GM12878 (cell line): Measurements from ENCODE around the gene SREK1. TPM values are rescaled to one million over a fixed set of nuclear protein-coding genes. Genes with fewer than 3 reads are reported as not detected.

Experiments used
- ATAC-seq: fragments of 200-7000 bp; cut with Tn5 transposase; 3 replicates; pipeline ENCODE4 v1.9.1; 2020; ENCODE audit warnings: mild to moderate bottlenecking, moderate library complexity
- BruUV-seq: library from RNA; stranded (reverse); fragments of 400-500 nt; replicated peaks from 2 replicates; lab custom pipeline; 2021; lab: Mats Ljungman, UMichigan
- CTCF ChIA-PET: fragments of 300-600 bp; sonication (Branson Sonifier 250); formaldehyde crosslinking; extraction: SDS; loops from one replicate; lab custom pipeline; 2021; ENCODE audit warnings: inconsistent platforms; lab: Yijun Ruan, JAX
- POLR2A ChIA-PET: fragments of 350-600 bp; formaldehyde crosslinking; extraction: SDS; loops from one replicate; lab custom pipeline; 2021; ENCODE audit warnings: inconsistent platforms; lab: Charles Lee
- RAD21 ChIA-PET: fragments of 300-600 bp; sonication (Branson Sonifier 250); formaldehyde crosslinking; loops from one replicate; lab custom pipeline; 2023; ENCODE audit warnings: antibody characterized with exemption; ENCODE audit not compliant: unreplicated experiment; lab: Charles Lee
- SMC1A ChIA-PET: fragments of 300-600 bp; sonication (Branson Sonifier 250); formaldehyde crosslinking; loops from one replicate; lab custom pipeline; 2023; ENCODE audit not compliant: unreplicated experiment, uncharacterized antibody; lab: Charles Lee
- DNase-seq: peaks from one replicate; pipeline ENCODE4 v3.0.0-alpha.2; 2011; ENCODE audit warnings: low read depth, low spot score
- FAIRE-seq: peaks from 3 replicates; lab custom pipeline; 2011; peaks lifted over from hg19 to GRCh38; lab: Jason Lieb, UNC
- H2AFZ ChIP-seq: 2 replicates; pipeline ENCODE4 v1.6.0; 2011; ENCODE audit warnings: low read depth, low read length, control low read depth; ENCODE audit not compliant: control insufficient read depth
- H3K27ac ChIP-seq: 2 replicates; pipeline ENCODE4 v1.5.1; 2011; ENCODE audit warnings: control low read depth; ENCODE audit not compliant: control insufficient read depth, insufficient read depth
- H3K27me3 ChIP-seq, 2 experiments: replicated peaks in 1 of 2; 2 replicates each; pipeline versions ENCODE4 v1.6.0 to v1.6.1; 2011; ENCODE audit warnings: low read length in 1 of 2; ENCODE audit not compliant: control insufficient read depth in 2 of 2, insufficient read depth in 2 of 2
- H3K36me3 ChIP-seq, 2 experiments: 2 replicates each; pipeline ENCODE4 v1.5.1; 2011; ENCODE audit warnings: low read length in 1 of 2; ENCODE audit not compliant: control insufficient read depth in 2 of 2, insufficient read depth in 2 of 2
- H3K4me1 ChIP-seq: 2 replicates; pipeline ENCODE4 v1.6.1; 2011; ENCODE audit warnings: mild to moderate bottlenecking, low read length, moderate library complexity, mixed read lengths; ENCODE audit not compliant: control insufficient read depth, insufficient read depth
- H3K4me2 ChIP-seq: 2 replicates; pipeline ENCODE4 v1.6.0; 2011; ENCODE audit warnings: control low read depth; ENCODE audit not compliant: control insufficient read depth, insufficient read depth
- H3K4me3 ChIP-seq: fragments of 200-600 bp; sonication (generic); 2 replicates; pipeline ENCODE4 v1.5.1; 2016
- H3K79me2 ChIP-seq: 2 replicates; pipeline ENCODE4 v1.6.0; 2011; ENCODE audit warnings: low read length; ENCODE audit not compliant: control insufficient read depth, insufficient read depth
- H3K9ac ChIP-seq: 2 replicates; pipeline ENCODE4 v1.8.0; 2011; ENCODE audit warnings: low read length, control low read depth, mixed read lengths; ENCODE audit not compliant: control insufficient read depth, insufficient read depth
- H3K9me3 ChIP-seq: replicated peaks from 3 replicates; pipeline ENCODE4 v1.5.1; 2011; ENCODE audit warnings: mild to moderate bottlenecking, low read length; ENCODE audit not compliant: control insufficient read depth, insufficient read depth
- H4K20me1 ChIP-seq: 2 replicates; pipeline ENCODE4 v1.6.0; 2011; ENCODE audit not compliant: control insufficient read depth, insufficient read depth
- BHLHE40 ChIP-seq, 2 experiments: fragments of 450-650 bp in 1 of 2; IDR thresholded peaks; 2 replicates each; pipeline ENCODE4 v1.6.1; 2011 to 2017; ENCODE audit warnings: low read depth in 2 of 2, borderline replicate concordance in 1 of 2, improper control_type of control experiment in 1 of 2, low read length in 1 of 2, mild to moderate bottlenecking in 1 of 2
- CEBPZ ChIP-seq: fragments of 150-350 bp; IDR thresholded peaks from 2 replicates; pipeline ENCODE4 v1.6.1; 2016; ENCODE audit warnings: low read depth, low read length
- HDAC2 ChIP-seq: fragments of 200-600 bp; sonication (generic); IDR thresholded peaks from 2 replicates; pipeline ENCODE4 v1.6.1; 2017
- JUNB ChIP-seq: IDR thresholded peaks from 2 replicates; pipeline ENCODE4 v1.6.1; 2016; ENCODE audit warnings: antibody characterized with exemption, mild to moderate bottlenecking
- KDM1A ChIP-seq: fragments of 200-600 bp; sonication (generic); IDR thresholded peaks from 2 replicates; pipeline ENCODE4 v1.6.1; 2016; ENCODE audit warnings: borderline replicate concordance
- MYB ChIP-seq: fragments of 150-350 bp; IDR thresholded peaks from 2 replicates; pipeline ENCODE4 v1.6.1; 2014; ENCODE audit warnings: mild to moderate bottlenecking, low read depth, low read length, borderline replicate concordance
- NR2F1 ChIP-seq: fragments of 450-650 bp; conservative IDR thresholded peaks from 2 replicates; pipeline ENCODE4 v1.6.1; 2017; ENCODE audit warnings: mild to moderate bottlenecking
- TBL1XR1 ChIP-seq: IDR thresholded peaks from 2 replicates; pipeline ENCODE4 v1.6.1; 2012; ENCODE audit warnings: low read depth, low read length, improper control_type of control experiment
- TCF12 ChIP-seq: IDR thresholded peaks from 2 replicates; pipeline ENCODE4 v1.6.1; 2011; ENCODE audit warnings: low read depth, mild to moderate bottlenecking, low read length
- TCF3 ChIP-seq: IDR thresholded peaks from 2 replicates; pipeline ENCODE4 v1.6.1; 2012; ENCODE audit warnings: low read depth, mild to moderate bottlenecking, low read length, borderline replicate concordance; ENCODE audit not compliant: insufficient read depth
- ZBED1 ChIP-seq: IDR thresholded peaks from 2 replicates; pipeline ENCODE4 v1.6.1; 2016; ENCODE audit warnings: borderline replicate concordance
- WGBS: methylation state at CpG from one replicate; pipeline ENCODE4 v1.1.6; 2016; ENCODE audit warnings: low lambda C conversion rate; ENCODE audit not compliant: insufficient replicate concordance, insufficient coverage; ENCODE audit errors: missing lambda C conversion rate; 5-methylcytosine and 5-hydroxymethylcytosine counted together
- in situ Hi-C: fragments of 300-500 bp; cut with MboI; formaldehyde crosslinking; loops from 9 replicates; pipeline ENCODE4 v1.14.3; 2018; ENCODE audit warnings: mixed read lengths
- intact Hi-C: fragments of 100-400 bp; cut with micrococcal nuclease; formaldehyde crosslinking; loops from one replicate; pipeline ENCODE4 v1.14.2; 2022; ENCODE audit not compliant: unreplicated experiment
- polyA plus RNA-seq, 11 experiments: library from polyadenylated mRNA; depleted of rRNA in 4 of 11; unstranded in 6 of 11; stranded (reverse) in 5 of 11; fragments of >200 nt; fragmentation: Nextera tagmentation in 4 of 11; fragmentation: Illumina TruSeq in 1 of 11; extraction: Ambion mirVana in 4 of 11; extraction: Trizol in 1 of 11; gene quantifications; 1 replicate in 1 of 11; 2 replicates in 10 of 11; pipeline versions ENCODE4 v1.2.1 to v1.2.3, GENCODE V29; 2011 to 2016; ENCODE audit warnings: inconsistent platforms in 2 of 11, missing spikeins in 2 of 11, low read depth in 1 of 11
- total RNA-seq, 4 experiments: library from RNA; depleted of rRNA in 3 of 4; stranded (reverse); fragments of >200 nt in 3 of 4; fragmentation: Illumina TruSeq in 1 of 4; extraction: Trizol in 1 of 4; gene quantifications; 2 replicates each; pipeline versions ENCODE4 v1.2.1 to v1.2.3, GENCODE V29; 2013 to 2021

Gene SREK1
- total and polyA plus RNA-seq, 10 of the 15 experiments (the other 5 are each of a cell fraction or from before 2014, with no cell fraction given): 30.7 to 100 (median 61.5) TPM

DNA sequence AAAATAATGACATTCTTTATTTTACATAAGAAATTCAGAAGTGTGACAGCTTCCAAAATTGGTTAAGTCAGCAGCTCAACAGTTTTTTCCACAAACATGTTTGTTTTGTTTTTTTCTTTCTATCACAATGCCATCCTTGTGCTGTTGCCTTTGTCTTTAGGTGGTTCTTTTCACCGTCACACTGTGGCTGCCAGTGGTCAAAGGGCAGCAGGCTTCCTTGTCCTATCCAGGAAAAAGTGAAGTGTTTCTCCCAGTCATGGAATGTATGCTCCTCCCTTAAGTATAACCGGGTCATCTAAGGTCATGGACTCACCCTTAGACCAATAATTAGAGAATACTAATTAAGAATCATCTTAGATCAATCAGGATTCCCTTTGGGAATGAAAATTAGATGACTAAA, 87.4 kb downstream of the SREK1 start:
- no peak overlapping the region for H3K4me2 ChIP-seq
- no peaks in the 10 kb centered on the region for H3K4me1 ChIP-seq
- H3K36me3 ChIP-seq: no peaks in the 10 kb centered on the region
- ChIA-PET CTCF (interaction anchor here (0.6 to 1.9 kb wide), 2 partner anchors 9 to 540 kb away, joined by 3 to 6 read pairs; no protein-coding TSS in a partner anchor), RAD21 (no interaction called here), SMC1A (interaction anchor here (0.8 to 0.9 kb wide), 2 partner anchors 9 to 69 kb away, joined by 3 to 4 read pairs; no protein-coding TSS in a partner anchor), POLR2A (no interaction called here)
- no peak overlapping the region for H3K27ac ChIP-seq
- no peaks in the 10 kb centered on the region for H3K9me3 ChIP-seq
- H3K4me3 ChIP-seq: no peak overlapping the region
- 0% methylated on average over 2 of the region's 2 CpGs for WGBS
- ATAC-seq (no peak), FAIRE-seq (no peak), DNase-seq (no peak)
- BruUV-seq: no TSS peak
- H3K9ac ChIP-seq: no peak overlapping the region
- in situ Hi-C loops: no loop called here
- H3K79me2 ChIP-seq: no peaks in the 10 kb centered on the region
- H3K27me3 ChIP-seq: no peaks in the 10 kb centered on the region
- no peak for TF ChIP-seq KDM1A
- no peak for TF ChIP-seq BHLHE40 (IDR thresholded peaks at IDR 0.05; ENCODE audit: borderline replicate concordance in 1 of 2, low read depth in 2 of 2, low read length in 1 of 2)
- no peak for TF ChIP-seq NR2F1
- no peak for TF ChIP-seq TBL1XR1
- no peak for TF ChIP-seq TCF12
- TF ChIP-seq TCF3: no peak
- no peak for TF ChIP-seq MYB
- no peak for TF ChIP-seq JUNB
- TF ChIP-seq CEBPZ: no peak
- TF ChIP-seq ZBED1: no peak
- no peak for TF ChIP-seq HDAC2
- intact Hi-C loops: no loop called here
- no peak overlapping the region for H2AFZ ChIP-seq
- H4K20me1 ChIP-seq: no peaks in the 10 kb centered on the region
